Adipocyte (in vitro differentiated cells): Measurements from ENCODE around the gene NUP210L.

Experiments
- DNase-seq: peaks from one replicate; pipeline ENCODE4 v3.0.0-alpha.2; 2015; ENCODE audit warnings: low read depth
- H3K27me3 ChIP-seq: replicated peaks from 2 replicates; pipeline ENCODE4 v1.7.0; 2013; ENCODE audit warnings: mild to moderate bottlenecking, low read length, moderate library complexity; ENCODE audit not compliant: control insufficient read depth, insufficient read depth
- H3K36me3 ChIP-seq: 2 replicates; pipeline ENCODE4 v1.7.0; 2013; ENCODE audit warnings: low read length, mild to moderate bottlenecking, moderate library complexity; ENCODE audit not compliant: control insufficient read depth, insufficient read depth, severe bottlenecking
- H3K4me1 ChIP-seq: 2 replicates; pipeline ENCODE4 v1.7.0; 2013; ENCODE audit warnings: mild to moderate bottlenecking, low read length, moderate library complexity; ENCODE audit not compliant: control insufficient read depth, insufficient read depth
- H3K4me3 ChIP-seq: 2 replicates; pipeline ENCODE4 v1.7.0; 2013; ENCODE audit warnings: mild to moderate bottlenecking, low read length, moderate library complexity
- H3K9ac ChIP-seq: 2 replicates; pipeline ENCODE4 v1.7.0; 2013; ENCODE audit warnings: mild to moderate bottlenecking, low read length, moderate library complexity
- H3K9me3 ChIP-seq: 2 replicates; pipeline ENCODE4 v1.7.0; 2013; ENCODE audit warnings: mild to moderate bottlenecking, low read length, moderate library complexity; ENCODE audit not compliant: control insufficient read depth

The NUP210L gene

GRCh38 chr1:154154534-154155191, at the start of gene NUP210L:
Gene NUP210L, minus strand, starts transcription at chr1:154155073.
- Histone ChIP-seq H3K9me3 (no peaks in the 10 kb centered on the region), H3K4me1 (peaks cover 39% of the 10 kb centered on the region), H3K4me3 (peak within 1 kb of the TSS; percentile 7), H3K9ac (peak within 1 kb of the TSS; percentile 32), H3K27me3 (no peaks in the 10 kb centered on the region), H3K36me3 (peaks cover 35% of the 10 kb centered on the region)
- DNase-seq = peak; percentile 28

GRCh38 chr1:154199563-154199879, 44.6 kb upstream of the NUP210L start:
- no peak overlapping the region for H3K4me3 ChIP-seq
- H3K27me3 ChIP-seq = peaks cover 8% of the 10 kb centered on the region
- H3K36me3 ChIP-seq = no peaks in the 10 kb centered on the region
- peaks cover 18% of the 10 kb centered on the region for H3K4me1 ChIP-seq
- H3K9me3 ChIP-seq = no peaks in the 10 kb centered on the region
- no peak for DNase-seq
- no peak overlapping the region for H3K9ac ChIP-seq

GRCh38 chr1:154198756-154199562, 44.1 kb upstream of the NUP210L start:
- H3K4me3 ChIP-seq = no peak overlapping the region

GRCh38 chr1:154193821-154194220, 38.9 kb upstream of the NUP210L start:
- no peaks in the 10 kb centered on the region for H3K36me3 ChIP-seq
- no peaks in the 10 kb centered on the region for H3K9me3 ChIP-seq
- DNase-seq = no peak
- H3K9ac ChIP-seq = no peak overlapping the region
- no peak overlapping the region for H3K4me3 ChIP-seq
- peaks cover 32% of the 10 kb centered on the region for H3K27me3 ChIP-seq
- H3K4me1 ChIP-seq = peaks cover 13% of the 10 kb centered on the region

More at GRCh38 chr1:154198756-154199562, 44.1 kb upstream of the NUP210L start:
- DNase-seq = peak; percentile 87
- Histone ChIP-seq H3K27me3 (peaks cover 8% of the 10 kb centered on the region), H3K36me3 (no peaks in the 10 kb centered on the region), H3K9me3 (no peaks in the 10 kb centered on the region), H3K9ac (no peak overlapping the region), H3K4me1 (peaks cover 18% of the 10 kb centered on the region)

- Histone ChIP-seq H3K4me1 (peaks cover 13% of the 10 kb centered on the region), H3K4me3 (no peak overlapping the region), H3K9me3 (no peaks in the 10 kb centered on the region), H3K9ac (no peak overlapping the region), H3K27me3 (peaks cover 32% of the 10 kb centered on the region), H3K36me3 (no peaks in the 10 kb centered on the region)
- DNase-seq = no peak
Measured at GRCh38 chr1:154192476-154192875, 37.6 kb upstream of the NUP210L start.

- Histone ChIP-seq H3K9me3 (no peaks in the 10 kb centered on the region), H3K36me3 (no peaks in the 10 kb centered on the region), H3K9ac (no peak within 1 kb of the TSS), H3K27me3 (peaks cover 32% of the 10 kb centered on the region), H3K4me3 (no peak within 1 kb of the TSS), H3K4me1 (peaks cover 12% of the 10 kb centered on the region)
- no peak for DNase-seq
Measured at GRCh38 chr1:154191990-154192461, 37.2 kb upstream of the NUP210L start, which contains the start of gene TPM3. Gene TPM3, minus strand, starts transcription at chr1:154192100. Its CDS starts 82 bp downstream, at chr1:154192018.

- Histone ChIP-seq H3K9ac (no peak overlapping the region), H3K27me3 (peaks cover 32% of the 10 kb centered on the region), H3K4me1 (peaks cover 9% of the 10 kb centered on the region), H3K36me3 (no peaks in the 10 kb centered on the region), H3K4me3 (no peak overlapping the region), H3K9me3 (no peaks in the 10 kb centered on the region)
- DNase-seq = peak; percentile 29
Measured at GRCh38 chr1:154190550-154190949, 35.7 kb upstream of the NUP210L start.

GRCh38 chr1:154186852-154187501, 32.1 kb upstream of the NUP210L start:
- H3K27me3 ChIP-seq = peaks cover 9% of the 10 kb centered on the region
- no peak for DNase-seq
- no peaks in the 10 kb centered on the region for H3K36me3 ChIP-seq
- H3K4me1 ChIP-seq = peaks cover 14% of the 10 kb centered on the region
- H3K4me3 ChIP-seq = no peak overlapping the region
- no peaks in the 10 kb centered on the region for H3K9me3 ChIP-seq
- no peak overlapping the region for H3K9ac ChIP-seq

- Histone ChIP-seq H3K9me3 (no peaks in the 10 kb centered on the region), H3K4me3 (no peak overlapping the region), H3K9ac (no peak overlapping the region), H3K36me3 (no peaks in the 10 kb centered on the region), H3K4me1 (peaks cover 17% of the 10 kb centered on the region), H3K27me3 (peaks cover under 1% of the 10 kb centered on the region)
- peak; percentile 34 for DNase-seq
Measured at GRCh38 chr1:154186177-154186576, 31.3 kb upstream of the NUP210L start.

GRCh38 chr1:154183046-154183915, 28.4 kb upstream of the NUP210L start:
- H3K27me3 ChIP-seq = no peaks in the 10 kb centered on the region
- H3K4me3 ChIP-seq = peak overlapping the region; percentile 96
- peaks cover 29% of the 10 kb centered on the region for H3K4me1 ChIP-seq
- no peaks in the 10 kb centered on the region for H3K9me3 ChIP-seq
- H3K36me3 ChIP-seq = no peaks in the 10 kb centered on the region
- H3K9ac ChIP-seq = peak overlapping the region; percentile 91
- DNase-seq = peak; percentile 98
